ENCODE data around the gene TMEM171.

GRCh38 chr5:73178265-73178664 is 57.9 kb downstream of the TMEM171 start:
- TF ChIP-seq CTCF (conservative IDR thresholded peaks at IDR 0.05; ENCODE audit: low read depth, low read length) (no peak), MAZ (IDR thresholded peaks at IDR 0.05; ENCODE audit: borderline replicate concordance, low read depth, low read length) (no peak)
